ENCODE measurements around the gene MARCHF6.
"Not testable (repeated sequence)": the region's sequence is repeated elsewhere in the genome, so short reads cannot be mapped to it uniquely, and the experiment has no call there.

The MARCHF6 gene

DNA sequence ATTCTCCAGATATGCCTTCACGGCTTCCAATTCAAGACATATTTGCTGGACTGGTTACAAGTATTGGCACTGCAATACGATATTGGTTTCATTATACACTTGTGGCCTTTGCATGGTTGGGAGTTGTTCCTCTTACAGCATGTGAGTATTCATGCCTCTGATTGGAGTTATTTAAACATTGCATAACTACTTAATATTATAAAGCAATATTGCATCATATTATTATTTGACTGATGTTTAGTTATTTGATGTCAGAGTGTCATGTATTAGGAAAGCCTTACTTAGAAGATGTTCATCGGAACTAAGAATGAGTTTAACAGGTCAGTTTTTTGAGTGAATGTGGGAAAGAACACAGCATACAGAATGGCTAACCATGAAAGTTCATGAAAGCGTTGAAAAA, 28.3 kb downstream of the MARCHF6 start:
- no peak for DNase-seq (ENCODE audit: low spot score)

- no peak for DNase-seq (ENCODE audit: low spot score)
These were observed 31.0 kb downstream of the MARCHF6 start for GRCh38 chr5:10384483-10384882.

- no peak for DNase-seq (ENCODE audit: low spot score)
These were observed 34.2 kb downstream of the MARCHF6 start for GRCh38 chr5:10387690-10388089.

GRCh38 chr5:10391130-10391529, 37.6 kb downstream of the MARCHF6 start:
- DNase-seq (ENCODE audit: low spot score): no peak

GRCh38 chr5:10392567-10393328, 39.3 kb downstream of the MARCHF6 start:
- not testable (repeated sequence) for DNase-seq (ENCODE audit: low spot score)

GRCh38 chr5:10393491-10393890, 40.0 kb downstream of the MARCHF6 start:
- no peak for DNase-seq (ENCODE audit: low spot score)

GRCh38 chr5:10396552-10396951, 43.1 kb downstream of the MARCHF6 start:
- no peak for DNase-seq (ENCODE audit: low spot score)

DNA sequence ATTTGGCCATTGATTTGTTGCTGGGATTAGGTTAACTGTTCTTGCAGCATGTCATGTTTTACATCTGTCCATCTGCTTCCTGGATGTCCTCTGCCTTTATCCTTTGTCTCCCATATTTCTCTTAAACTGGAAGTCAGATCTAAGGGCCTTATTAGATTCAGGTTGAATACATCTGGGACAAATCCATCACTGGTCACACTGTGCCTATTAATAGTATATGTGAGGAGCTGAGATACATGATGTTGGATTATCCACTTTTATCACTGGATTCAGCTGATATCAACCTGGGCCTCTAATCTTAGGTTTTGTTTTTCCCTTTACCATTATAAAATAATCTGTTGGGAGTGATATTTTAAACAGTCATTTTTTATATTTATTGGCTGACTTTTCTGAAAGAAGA, 46.3 kb downstream of the MARCHF6 start:
- DNase-seq (ENCODE audit: low spot score): peak; percentile 50

- peak; percentile 86 for DNase-seq (ENCODE audit: low spot score)
These were observed 46.9 kb downstream of the MARCHF6 start for GRCh38 chr5:10400411-10400810.

GRCh38 chr5:10400831-10401230, 47.3 kb downstream of the MARCHF6 start:
- no peak for DNase-seq (ENCODE audit: low spot score)

DNA sequence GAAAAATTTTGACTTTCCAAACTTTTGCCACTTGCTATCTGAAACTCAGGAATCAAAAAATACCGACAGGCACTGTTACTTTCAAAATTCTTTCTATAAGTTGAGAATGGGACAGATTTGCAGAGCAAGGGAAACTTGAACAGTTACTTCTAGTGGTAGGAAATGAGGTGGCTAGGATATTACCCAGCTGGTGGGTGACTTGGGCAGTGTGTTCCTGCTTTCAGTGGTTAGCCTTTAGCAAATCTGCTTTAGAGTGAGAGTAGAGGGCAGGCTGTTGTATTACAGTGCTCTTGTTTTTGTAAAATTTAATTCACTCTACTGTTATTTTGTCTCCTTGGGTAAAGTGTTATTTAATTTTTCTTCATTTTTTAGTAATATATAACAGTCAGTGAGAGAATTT, 48.0 kb downstream of the MARCHF6 start:
- DNase-seq (ENCODE audit: low spot score): no peak
